ENCODE results near the gene HOXA13.

Gene HOXA13

DNA sequence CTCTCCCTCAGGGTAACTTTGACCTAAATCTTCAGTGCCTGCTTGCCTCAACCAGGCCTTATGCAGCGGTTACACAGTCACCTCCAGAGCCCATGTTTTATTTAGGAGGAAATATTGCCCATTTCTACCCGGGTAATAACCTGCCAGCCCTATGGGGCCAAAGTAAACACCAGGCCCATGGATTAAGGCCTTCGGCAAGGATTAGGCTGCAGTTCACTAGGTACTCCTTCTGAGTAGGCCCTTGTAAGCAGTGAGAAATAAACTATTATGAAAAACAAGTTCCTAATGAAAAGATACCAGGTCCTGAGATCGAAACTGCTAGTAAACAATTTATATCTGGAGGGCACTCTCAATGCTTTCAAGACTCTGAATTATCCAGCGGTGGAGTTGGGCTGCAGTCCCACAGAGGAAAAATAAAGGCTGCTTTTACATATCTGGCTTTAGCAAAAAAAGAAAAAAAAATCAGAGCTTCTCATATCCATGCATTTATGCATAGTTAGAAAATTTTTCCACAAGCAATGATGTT is 22.0 kb downstream of the HOXA13 start:
- Histone ChIP-seq H3K9ac (ENCODE audit: low read length) (no peak overlapping the region), H3K36me3 (replicated peaks; ENCODE audit: low read depth, low read length) (no peaks in the 10 kb centered on the region), H2AFZ (ENCODE audit: low read depth, low read length) (no peak overlapping the region), H3K27ac (ENCODE audit: low read length) (no peak overlapping the region), H3K4me2 (ENCODE audit: low read length) (no peak overlapping the region), H3K79me2 (ENCODE audit: low read length) (no peaks in the 10 kb centered on the region), H3K27me3 (ENCODE audit: low read depth, low read length) (no peaks in the 10 kb centered on the region), H3K4me3 (ENCODE audit: low read length) (no peak overlapping the region), H3K4me1 (ENCODE audit: low read length) (no peaks in the 10 kb centered on the region), H3K9me3 (ENCODE audit: insufficient read depth, low read length) (no peaks in the 10 kb centered on the region), H4K20me1 (ENCODE audit: insufficient read depth, low read length) (no peaks in the 10 kb centered on the region)
- TF ChIP-seq, protein P1, sequence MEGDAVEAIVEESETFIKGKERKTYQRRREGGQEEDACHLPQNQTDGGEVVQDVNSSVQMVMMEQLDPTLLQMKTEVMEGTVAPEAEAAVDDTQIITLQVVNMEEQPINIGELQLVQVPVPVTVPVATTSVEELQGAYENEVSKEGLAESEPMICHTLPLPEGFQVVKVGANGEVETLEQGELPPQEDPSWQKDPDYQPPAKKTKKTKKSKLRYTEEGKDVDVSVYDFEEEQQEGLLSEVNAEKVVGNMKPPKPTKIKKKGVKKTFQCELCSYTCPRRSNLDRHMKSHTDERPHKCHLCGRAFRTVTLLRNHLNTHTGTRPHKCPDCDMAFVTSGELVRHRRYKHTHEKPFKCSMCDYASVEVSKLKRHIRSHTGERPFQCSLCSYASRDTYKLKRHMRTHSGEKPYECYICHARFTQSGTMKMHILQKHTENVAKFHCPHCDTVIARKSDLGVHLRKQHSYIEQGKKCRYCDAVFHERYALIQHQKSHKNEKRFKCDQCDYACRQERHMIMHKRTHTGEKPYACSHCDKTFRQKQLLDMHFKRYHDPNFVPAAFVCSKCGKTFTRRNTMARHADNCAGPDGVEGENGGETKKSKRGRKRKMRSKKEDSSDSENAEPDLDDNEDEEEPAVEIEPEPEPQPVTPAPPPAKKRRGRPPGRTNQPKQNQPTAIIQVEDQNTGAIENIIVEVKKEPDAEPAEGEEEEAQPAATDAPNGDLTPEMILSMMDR (IDR thresholded peaks at IDR 0.05; ENCODE audit: low read depth, low read length) = no peak
- TF ChIP-seq EZH2phosphoT487 (IDR thresholded peaks at IDR 0.05; ENCODE audit: low read depth) = no peak

DNA sequence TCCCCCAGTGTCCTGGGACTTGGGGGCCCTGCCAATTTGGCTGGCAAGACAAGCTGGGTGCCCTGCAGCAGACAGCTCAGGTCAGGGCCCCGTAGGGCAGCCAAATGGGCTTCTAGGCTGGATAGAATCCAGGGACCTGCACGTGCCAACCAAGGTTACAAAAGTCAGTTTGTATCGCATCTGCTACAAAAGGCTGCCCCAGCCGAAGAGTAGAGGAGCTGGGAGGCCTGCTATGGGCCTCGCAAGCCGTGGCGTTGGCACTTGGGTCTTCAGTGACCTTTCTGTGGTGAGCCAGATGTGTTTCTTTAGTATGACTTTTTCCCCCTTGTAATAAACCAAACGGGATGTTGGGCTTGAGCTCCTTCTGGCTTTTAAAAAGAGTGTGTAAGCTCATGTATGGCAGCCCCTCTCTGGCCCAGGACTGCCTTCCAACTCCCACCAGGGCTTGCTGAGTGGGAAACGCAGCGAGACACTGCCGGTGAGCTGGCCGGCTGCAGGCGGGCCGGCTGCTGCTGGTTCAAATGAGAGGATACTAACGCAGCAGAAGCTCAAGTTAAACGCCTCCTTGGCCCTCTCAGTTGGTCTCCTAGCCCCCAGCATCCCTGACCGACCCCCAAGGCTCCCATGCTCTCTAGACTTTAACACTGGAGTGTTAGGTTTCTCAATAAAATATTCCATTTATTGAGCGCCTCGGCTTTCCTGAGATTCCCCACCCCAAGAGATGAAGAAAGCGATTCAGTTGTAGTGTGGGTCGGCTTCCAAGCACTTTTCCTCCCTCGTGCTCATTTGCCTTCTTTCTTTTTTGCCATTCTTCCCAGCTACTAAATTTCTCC is 22.7 kb downstream of the HOXA13 start:
- Histone ChIP-seq H2AFZ (ENCODE audit: low read depth, low read length) (no peak overlapping the region), H3K4me2 (ENCODE audit: low read length) (no peak overlapping the region), H3K4me1 (ENCODE audit: low read length) (no peaks in the 10 kb centered on the region), H3K4me3 (ENCODE audit: low read length) (no peak overlapping the region), H3K79me2 (ENCODE audit: low read length) (no peaks in the 10 kb centered on the region), H4K20me1 (ENCODE audit: insufficient read depth, low read length) (no peaks in the 10 kb centered on the region), H3K27me3 (ENCODE audit: low read depth, low read length) (no peaks in the 10 kb centered on the region), H3K36me3 (replicated peaks; ENCODE audit: low read depth, low read length) (no peaks in the 10 kb centered on the region), H3K9ac (ENCODE audit: low read length) (no peak overlapping the region), H3K27ac (ENCODE audit: low read length) (no peak overlapping the region), H3K9me3 (ENCODE audit: insufficient read depth, low read length) (no peaks in the 10 kb centered on the region)
- no peak for TF ChIP-seq EZH2phosphoT487 (IDR thresholded peaks at IDR 0.05; ENCODE audit: low read depth)
- TF ChIP-seq, protein P1 (IDR thresholded peaks at IDR 0.05; ENCODE audit: low read depth, low read length) = no peak

DNA sequence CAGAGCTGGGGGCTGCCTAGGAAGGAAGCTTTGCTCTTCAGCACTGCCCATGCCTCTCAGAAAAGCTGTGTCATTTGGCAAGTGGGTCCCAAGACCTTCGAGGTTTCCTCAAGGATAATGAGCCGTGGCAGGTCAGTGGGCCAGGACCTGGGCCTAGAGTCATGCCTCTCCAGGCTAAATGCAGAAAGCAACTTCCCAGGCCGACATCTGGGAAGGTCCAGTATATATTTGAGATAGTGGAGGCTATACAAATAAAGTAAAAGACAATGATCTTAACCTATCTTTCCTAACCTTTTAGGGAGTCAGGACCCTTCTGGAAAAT is 23.4 kb downstream of the HOXA13 start:
- Histone ChIP-seq H4K20me1 (ENCODE audit: insufficient read depth, low read length) (no peaks in the 10 kb centered on the region), H3K27ac (ENCODE audit: low read length) (no peak overlapping the region), H3K9ac (ENCODE audit: low read length) (no peak overlapping the region), H3K4me3 (ENCODE audit: low read length) (no peak overlapping the region), H3K79me2 (ENCODE audit: low read length) (no peaks in the 10 kb centered on the region), H3K9me3 (ENCODE audit: insufficient read depth, low read length) (no peaks in the 10 kb centered on the region), H3K4me2 (ENCODE audit: low read length) (no peak overlapping the region), H3K27me3 (ENCODE audit: low read depth, low read length) (no peaks in the 10 kb centered on the region), H3K36me3 (replicated peaks; ENCODE audit: low read depth, low read length) (no peaks in the 10 kb centered on the region), H2AFZ (ENCODE audit: low read depth, low read length) (no peak overlapping the region), H3K4me1 (ENCODE audit: low read length) (no peaks in the 10 kb centered on the region)
- TF ChIP-seq, protein P1 (IDR thresholded peaks at IDR 0.05; ENCODE audit: low read depth, low read length) = no peak
- TF ChIP-seq EZH2phosphoT487 (IDR thresholded peaks at IDR 0.05; ENCODE audit: low read depth) = no peak

DNA sequence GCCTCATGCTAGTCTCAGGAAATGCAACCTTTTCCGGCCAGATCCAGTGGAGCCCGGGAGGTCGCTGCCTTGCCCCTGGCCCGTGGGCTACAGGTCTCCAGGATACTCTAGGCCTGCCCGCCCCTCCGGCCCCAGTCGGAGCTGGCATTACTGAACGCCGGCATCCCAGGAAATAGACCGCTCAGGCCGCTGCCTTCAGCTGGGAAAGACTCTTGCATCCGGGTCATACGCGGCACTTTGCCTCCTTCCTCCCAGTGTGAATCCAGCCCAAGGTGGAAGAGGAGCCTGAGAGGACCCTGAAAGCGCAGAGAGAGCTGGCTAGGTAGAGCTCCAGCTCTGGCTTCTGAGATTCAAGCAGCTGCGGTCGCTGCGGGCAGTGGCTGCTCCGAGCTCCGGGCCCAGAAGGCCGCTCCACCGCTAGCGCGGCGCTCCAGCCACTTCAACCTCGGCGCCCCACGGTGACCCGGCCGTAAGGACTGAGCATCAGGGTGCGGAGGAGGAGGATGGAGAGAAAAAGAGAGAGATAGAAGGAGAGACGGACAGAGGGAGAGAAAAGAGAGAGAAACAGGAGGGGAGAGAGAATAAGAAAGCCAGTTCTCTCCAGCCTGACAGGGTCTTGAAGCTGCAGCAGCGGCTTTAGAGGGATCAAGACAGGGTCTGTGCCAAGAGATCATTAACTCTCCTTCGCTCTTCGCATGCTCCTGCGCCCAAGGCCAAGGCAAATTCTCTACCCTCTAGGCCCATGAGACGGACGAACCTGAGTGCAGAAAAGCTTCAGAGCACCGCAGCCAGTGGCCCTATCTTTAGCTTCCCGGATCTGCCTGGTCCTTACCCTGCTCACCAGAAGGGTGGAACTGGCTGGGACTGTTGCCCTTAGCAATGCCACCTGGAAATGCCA is 24.0 kb downstream of the HOXA13 start:
- H3K4me2 ChIP-seq (ENCODE audit: low read length) = no peak overlapping the region
- no peak overlapping the region for H3K9ac ChIP-seq (ENCODE audit: low read length)
- no peak overlapping the region for H3K27ac ChIP-seq (ENCODE audit: low read length)
- no peaks in the 10 kb centered on the region for H3K79me2 ChIP-seq (ENCODE audit: low read length)
- H3K4me1 ChIP-seq (ENCODE audit: low read length) = no peaks in the 10 kb centered on the region
- no peak overlapping the region for H2AFZ ChIP-seq (ENCODE audit: low read depth, low read length)
- H3K27me3 ChIP-seq (ENCODE audit: low read depth, low read length) = no peaks in the 10 kb centered on the region
- H3K9me3 ChIP-seq (ENCODE audit: insufficient read depth, low read length) = no peaks in the 10 kb centered on the region
- H3K36me3 ChIP-seq (replicated peaks; ENCODE audit: low read depth, low read length) = no peaks in the 10 kb centered on the region
- no peak for TF ChIP-seq EZH2phosphoT487 (IDR thresholded peaks at IDR 0.05; ENCODE audit: low read depth)
- TF ChIP-seq, protein P1 (IDR thresholded peaks at IDR 0.05; ENCODE audit: low read depth, low read length) = no peak
- H3K4me3 ChIP-seq (ENCODE audit: low read length) = no peak overlapping the region
- H4K20me1 ChIP-seq (ENCODE audit: insufficient read depth, low read length) = no peaks in the 10 kb centered on the region
